Aorta (tissue), 4 donors: Measurements from ENCODE around the gene PERCC1. TPM values are rescaled to one million over a fixed set of nuclear protein-coding genes. Genes with fewer than 3 reads are reported as not detected.

ENCODE experiments used
- polyA plus RNA-seq, 2 donors: library from polyadenylated mRNA; stranded (reverse); fragments of 200-250 nt; gene quantifications; one replicate each; pipeline ENCODE4 v1.2.3, GENCODE V29; 2013
- total RNA-seq, 2 donors: library from RNA; stranded (reverse); fragmentation: NEBNext Ultra II Directional; extraction: Animal tissue kit (Norgen Biotek cat#: 25700); gene quantifications; one replicate each; pipeline ENCODE4 v1.2.1, GENCODE V29; 2021
- donor health status: healthy with polysubstance abuse.
- donor health status: Bipolar disorder and iron deficiency.
- donor health status: DM: no; HTN: no; CAD: no.
- donor health status: DM: yes; HTN: yes; CAD: no.

The PERCC1 gene
- total and polyA plus RNA-seq, 4 donors: not detected

Other genes with a start within 250 kb of the PERCC1 start
- under 1 TPM in 1 of 2 donors, not detected in 1; 0.81 TPM for gene TPSG1, start 205.8 kb upstream of the PERCC1 start, total RNA-seq
- 1 to 10 TPM in 1 of 2 donors, not detected in 1; 4.6 TPM for gene TPSG1, start 205.8 kb upstream of the PERCC1 start, polyA plus RNA-seq
- gene TPSB2, start 200.9 kb upstream of the PERCC1 start, total RNA-seq: 10 to 100 TPM; 17.0 to 51.0 TPM
- 10 to 100 TPM in 1 of 2 donors, 1 to 10 TPM in 1; 4.9 to 10.8 TPM for gene TPSB2, start 200.9 kb upstream of the PERCC1 start, polyA plus RNA-seq
- 10 to 100 TPM; 12.2 to 38.0 TPM for gene TPSAB1, start 190.4 kb upstream of the PERCC1 start, total RNA-seq
- 1 to 10 TPM; 3.0 to 3.8 TPM for gene TPSAB1, start 190.4 kb upstream of the PERCC1 start, polyA plus RNA-seq
- not detected for gene TPSD1, start 175.0 kb upstream of the PERCC1 start, total RNA-seq
- under 1 TPM in 1 of 2 donors, not detected in 1; 0.38 TPM for gene TPSD1, start 175.0 kb upstream of the PERCC1 start, polyA plus RNA-seq
- 10 to 100 TPM; 81.7 to 86.7 TPM for gene UBE2I, start 121.4 kb upstream of the PERCC1 start, total RNA-seq
- gene UBE2I, start 121.4 kb upstream of the PERCC1 start, polyA plus RNA-seq: 10 to 100 TPM; 35.7 to 63.1 TPM
- gene BAIAP3, start 97.4 kb upstream of the PERCC1 start, total RNA-seq: 1 to 10 TPM; 1.2 to 3.1 TPM
- gene BAIAP3, start 97.4 kb upstream of the PERCC1 start, polyA plus RNA-seq: 1 to 10 TPM; 1.1 to 2.6 TPM
- 10 to 100 TPM; 32.1 to 37.5 TPM for gene TSR3, start 79.2 kb upstream of the PERCC1 start, total RNA-seq
- 10 to 100 TPM; 68.4 to 88.0 TPM for gene TSR3, start 79.2 kb upstream of the PERCC1 start, polyA plus RNA-seq
- 10 to 100 TPM; 45.3 to 55.1 TPM for gene GNPTG, start 79.1 kb upstream of the PERCC1 start, total RNA-seq
- gene GNPTG, start 79.1 kb upstream of the PERCC1 start, polyA plus RNA-seq: 10 to 100 TPM; 33.7 to 74.1 TPM
- 10 to 100 TPM; 21.2 to 34.6 TPM for gene UNKL, start 16.4 kb upstream of the PERCC1 start, total RNA-seq
- 10 to 100 TPM in 1 of 2 donors, 1 to 10 TPM in 1; 8.8 to 23.9 TPM for gene UNKL, start 16.4 kb upstream of the PERCC1 start, polyA plus RNA-seq
- 1 to 10 TPM; 5.7 to 8.3 TPM for gene UQCC4, start 10.3 kb upstream of the PERCC1 start, total RNA-seq
- gene UQCC4, start 10.3 kb upstream of the PERCC1 start, polyA plus RNA-seq: 10 to 100 TPM; 13.3 to 20.0 TPM
- gene CCDC154, start 13.5 kb downstream of the PERCC1 start, total RNA-seq: 1 to 10 TPM; 1.8 to 2.0 TPM
- 1 to 10 TPM; 3.8 to 9.6 TPM for gene CCDC154, start 13.5 kb downstream of the PERCC1 start, polyA plus RNA-seq
- gene CLCN7, start 44.0 kb downstream of the PERCC1 start, total RNA-seq: 10 to 100 TPM; 44.8 to 89.1 TPM
- 10 to 100 TPM; 14.5 to 90.9 TPM for gene CLCN7, start 44.0 kb downstream of the PERCC1 start, polyA plus RNA-seq
- under 1 TPM; 0.26 to 0.33 TPM for gene PTX4, start 57.9 kb downstream of the PERCC1 start, total RNA-seq
- gene PTX4, start 57.9 kb downstream of the PERCC1 start, polyA plus RNA-seq: not detected
- 10 to 100 TPM; 25.6 to 28.2 TPM for gene TELO2, start 62.3 kb downstream of the PERCC1 start, total RNA-seq
- gene TELO2, start 62.3 kb downstream of the PERCC1 start, polyA plus RNA-seq: 10 to 100 TPM in 1 of 2 donors, 1 to 10 TPM in 1; 8.8 to 52.7 TPM
- 10 to 100 TPM; 38.1 to 52.1 TPM for gene TMEM204, start 102.6 kb downstream of the PERCC1 start, total RNA-seq
- gene TMEM204, start 102.6 kb downstream of the PERCC1 start, polyA plus RNA-seq: 10 to 100 TPM; 34.7 to 74.5 TPM
- gene IFT140, start 181.0 kb downstream of the PERCC1 start, total RNA-seq: 10 to 100 TPM; 13.5 to 22.4 TPM
- gene IFT140, start 181.0 kb downstream of the PERCC1 start, polyA plus RNA-seq: 10 to 100 TPM in 1 of 2 donors, 1 to 10 TPM in 1; 4.6 to 15.2 TPM
- gene CRAMP1, start 181.3 kb downstream of the PERCC1 start, total RNA-seq: 10 to 100 TPM; 17.3 to 24.2 TPM
- gene CRAMP1, start 181.3 kb downstream of the PERCC1 start, polyA plus RNA-seq: 10 to 100 TPM in 1 of 2 donors, 1 to 10 TPM in 1; 2.3 to 11.5 TPM
- 10 to 100 TPM; 28.3 to 30.8 TPM for gene JPT2, start 247.2 kb downstream of the PERCC1 start, total RNA-seq
- gene JPT2, start 247.2 kb downstream of the PERCC1 start, polyA plus RNA-seq: 10 to 100 TPM; 14.2 to 15.7 TPM